K562 (cell line): ENCODE data around the gene EGFL7. TPM values are rescaled to one million over a fixed set of nuclear protein-coding genes. Genes with fewer than 3 reads are reported as not detected.

Experiments
- ATAC-seq: fragments of 200-7000 bp; cut with Tn5 transposase; 3 replicates; pipeline ENCODE4 v1.9.1; 2020; ENCODE audit warnings: moderate library complexity
- BruUV-seq: library from RNA; stranded (reverse); fragments of 400-500 nt; replicated peaks from 2 replicates; lab custom pipeline; 2021; lab: Mats Ljungman, UMichigan
- CTCF ChIA-PET: fragments of 300-600 bp; formaldehyde crosslinking; extraction: SDS; loops from one replicate; lab custom pipeline; 2021; ENCODE audit warnings: low intra/inter-chr PET ratio; lab: Yijun Ruan, JAX
- POLR2A ChIA-PET: fragments of 300-600, 350-650 bp; sonication (Branson Sonifier 250); formaldehyde crosslinking; extraction: SDS; loops from one replicate; lab custom pipeline; 2021; ENCODE audit warnings: antibody characterized with exemption, inconsistent platforms; lab: Yijun Ruan, JAX
- DNase-seq, 4 experiments: peaks; one replicate each; pipeline versions ENCODE4 v3.0.0 to v3.0.0-alpha.2; 2011 to 2018; ENCODE audit warnings: low spot score in 3 of 4, mixed read lengths in 3 of 4; ENCODE audit errors: extremely low read depth in 1 of 4
- FAIRE-seq: peaks from 2 replicates; lab custom pipeline; 2011; peaks lifted over from hg19 to GRCh38; lab: Jason Lieb, UNC
- H2AFZ ChIP-seq: 2 replicates; pipeline ENCODE4 v1.6.0; 2011; ENCODE audit warnings: low read depth, low read length, control low read depth, inconsistent platforms
- H3K27ac ChIP-seq: fragments of 200-600 bp; 3 replicates; pipeline ENCODE4 v1.8.0; 2011; ENCODE audit warnings: low read depth, mild to moderate bottlenecking, control low read depth, inconsistent platforms, low read length, moderate library complexity, mixed read lengths; ENCODE audit errors: extremely low read depth
- H3K27me3 ChIP-seq, 2 experiments: fragments of 300-600 bp in 1 of 2; 2 replicates in 1 of 2; 3 replicates in 1 of 2; pipeline versions ENCODE4 v1.6.0 to v1.8.0; 2011; ENCODE audit warnings: inconsistent platforms in 2 of 2, low read length in 2 of 2, mild to moderate bottlenecking in 1 of 2, mixed read lengths in 1 of 2, moderate library complexity in 1 of 2; ENCODE audit not compliant: control insufficient read depth in 2 of 2, insufficient read depth in 2 of 2
- H3K36me3 ChIP-seq: fragments of 300-600 bp; 3 replicates; pipeline ENCODE4 v1.8.0; 2011; ENCODE audit warnings: mild to moderate bottlenecking, low read length, inconsistent platforms; ENCODE audit not compliant: control insufficient read depth, insufficient read depth
- H3K4me1 ChIP-seq, 2 experiments: fragments of 200-600 bp in 1 of 2; replicated peaks in 1 of 2; 2 replicates in 1 of 2; 3 replicates in 1 of 2; pipeline versions ENCODE4 v1.5.1 to v1.8.0; 2011; ENCODE audit warnings: inconsistent platforms in 2 of 2, low read length in 2 of 2, mild to moderate bottlenecking in 1 of 2, mixed read lengths in 1 of 2, moderate library complexity in 1 of 2; ENCODE audit not compliant: control insufficient read depth in 2 of 2, insufficient read depth in 2 of 2
- H3K4me2 ChIP-seq: 2 replicates; pipeline ENCODE4 v1.6.1; 2011; ENCODE audit warnings: low read length, control low read depth, inconsistent platforms, mixed read lengths; ENCODE audit not compliant: insufficient read depth
- H3K4me3 ChIP-seq: fragments of 200-600 bp; sonication (generic), shearing (Covaris generic); 2 replicates; pipeline ENCODE4 v1.5.1; 2016; ENCODE audit warnings: control low read depth, inconsistent platforms
- H3K79me2 ChIP-seq: fragments of 200-600 bp; 3 replicates; pipeline ENCODE4 v1.8.0; 2011; ENCODE audit warnings: low read length, inconsistent platforms; ENCODE audit not compliant: control insufficient read depth, insufficient read depth
- H3K9ac ChIP-seq, 2 experiments: 2 replicates each; pipeline versions ENCODE4 v1.6.0 to v1.6.1; 2011; ENCODE audit warnings: low read depth in 2 of 2, low read length in 2 of 2, control low read depth in 1 of 2, inconsistent platforms in 1 of 2, mild to moderate bottlenecking in 1 of 2, mixed read lengths in 1 of 2; ENCODE audit not compliant: insufficient read depth in 1 of 2
- H3K9me1 ChIP-seq: one replicate; pipeline ENCODE4 v1.6.0; 2011; ENCODE audit warnings: inconsistent platforms, mild to moderate bottlenecking, low read length, moderate library complexity; ENCODE audit not compliant: control insufficient read depth, insufficient read depth
- H3K9me3 ChIP-seq: replicated peaks from 2 replicates; pipeline ENCODE4 v1.5.1; 2011; ENCODE audit warnings: low read depth, low read length, inconsistent platforms; ENCODE audit not compliant: control insufficient read depth, insufficient read depth
- H4K20me1 ChIP-seq: replicated peaks from 2 replicates; pipeline ENCODE4 v1.6.1; 2011; ENCODE audit warnings: low read length, inconsistent platforms, mixed read lengths; ENCODE audit not compliant: control insufficient read depth, insufficient read depth
- BHLHE40 ChIP-seq: IDR thresholded peaks from 2 replicates; pipeline ENCODE4 v1.6.1; 2011; ENCODE audit warnings: low read length, improper control_type of control experiment
- CBX5 ChIP-seq: IDR thresholded peaks from 2 replicates; pipeline ENCODE4 v1.6.1; 2014; ENCODE audit warnings: low read depth, borderline replicate concordance
- MCM7 ChIP-seq, 2 experiments: fragments of 450-650 bp; IDR thresholded peaks; 2 replicates each; pipeline ENCODE4 v1.6.1; 2016 to 2018
- SPI1 ChIP-seq: IDR thresholded peaks from 2 replicates; pipeline ENCODE4 v1.6.1; 2011; ENCODE audit warnings: low read depth, low read length, control low read depth, borderline replicate concordance
- ZNF24 ChIP-seq: fragments of 450-650 bp; IDR thresholded peaks from 2 replicates; pipeline ENCODE4 v1.6.1; 2016
- ZNF589 ChIP-seq: fragments of 200-800 bp; sonication (Bioruptor generic); IDR thresholded peaks from 2 replicates; pipeline ENCODE4 v1.6.1; 2016; ENCODE audit warnings: low read depth, missing genetic modification characterization, missing compliant biosample characterization
- whole genome bisulfite sequencing: fragments of 100-300 bp; shearing (Covaris generic); methylation state at CpG from one replicate; pipeline ENCODE4 v1.1.6; 2016; ENCODE audit warnings: low coverage, mixed read lengths; ENCODE audit not compliant: insufficient coverage; ENCODE audit errors: missing lambda C conversion rate; 5-methylcytosine and 5-hydroxymethylcytosine counted together
- in situ Hi-C: fragments of 300-500 bp; cut with MboI; formaldehyde crosslinking; loops from 4 replicates; pipeline ENCODE4 v1.15.0; 2018; ENCODE audit warnings: inconsistent platforms, mixed read lengths
- intact Hi-C: fragments of 100-400 bp; cut with micrococcal nuclease; formaldehyde crosslinking; loops from 2 replicates; pipeline ENCODE4 v1.14.2; 2022
- polyA plus RNA-seq, 8 experiments: library from polyadenylated mRNA; depleted of rRNA in 4 of 8; stranded (reverse) in 5 of 8; unstranded in 3 of 8; fragments of >200 nt; fragmentation: Nextera tagmentation in 2 of 8; fragmentation: Illumina TruSeq in 1 of 8; extraction: Ambion mirVana in 2 of 8; extraction: Trizol in 1 of 8; gene quantifications; 2 replicates each; pipeline versions ENCODE4 v1.2.1 to v1.2.3, GENCODE V29; 2011 to 2014; ENCODE audit warnings: inconsistent platforms in 1 of 8, missing spikeins in 1 of 8
- total RNA-seq, 7 experiments: library from RNA; depleted of rRNA in 6 of 7; stranded (reverse); fragments of >200 nt in 6 of 7; fragmentation: Illumina TruSeq in 2 of 7; extraction: Trizol in 2 of 7; gene quantifications; 2 replicates each; pipeline versions ENCODE4 v1.2.1 to v1.2.3, GENCODE V29; 2011 to 2021; ENCODE audit warnings: low replicate concordance in 1 of 7

EGFL7 gene
- total and polyA plus RNA-seq, 9 of the 15 experiments (the other 6 are each of a cell fraction or from before 2014, with no cell fraction given), result 1.5 to 286 (median 55.5) TPM

GRCh38 chr9:136701668-136702053 lies 38.9 kb downstream of the EGFL7 start (continued):
- TF ChIP-seq ZNF589 (CRISPR knock-in tag), result no peak
- no peak for TF ChIP-seq MCM7 (IDR thresholded peaks at IDR 0.05)
- TF ChIP-seq, all 486 proteins: peak for 0

GRCh38 chr9:136703276-136703860 lies 40.7 kb downstream of the EGFL7 start:
- no peak for TF ChIP-seq CBX5
- TF ChIP-seq BHLHE40, result no peak
- no peak for TF ChIP-seq ZNF24
- TF ChIP-seq SPI1, result 0 out of 2 replicates have a peak, but pooled peaks have one; percentile 12
- no TSS peak for BruUV-seq
- Histone ChIP-seq H3K27me3 (no peaks in the 10 kb centered on the region), H3K9me3 (no peaks in the 10 kb centered on the region), H3K27ac (no peak overlapping the region), H3K36me3 (no peaks in the 10 kb centered on the region), H3K4me2 (no peak overlapping the region), H3K9me1 (no peaks in the 10 kb centered on the region), H2AFZ (peak overlapping the region; percentile 62; the same call in 1 of the 2 replicates), H3K4me1 (peaks cover 17 to 21% of the 10 kb centered on the region in 2 experiments; a peak in 4 of 5 replicates), H3K4me3 (no peak overlapping the region), H3K79me2 (no peaks in the 10 kb centered on the region), H3K9ac (0 out of 4 replicates have a peak overlapping the region, but pooled peaks of 1 of the 2 experiments have one; percentile 10), H4K20me1 (no peaks in the 10 kb centered on the region)
- intact Hi-C loops (no loop called here), in situ Hi-C loops (no loop called here)
- FAIRE-seq (peak; percentile 54), ATAC-seq (no peak), DNase-seq (no peak)
- CTCF ChIA-PET, result no interaction called here
- 57% methylated on average over 10 of the region's 12 CpGs for WGBS
- POLR2A ChIA-PET, result interaction anchor here (0.6 to 1.8 kb wide), 6 partner anchors 8 to 572 kb away, joined by 3 to 4 read pairs (median 3); no protein-coding TSS in a partner anchor
